Measurements from ENCODE around the gene ZFPM1. TPM values are rescaled to one million over a fixed set of nuclear protein-coding genes. Genes with fewer than 3 reads are reported as not detected.

Gene ZFPM1
- total RNA-seq, 1 donor from 2014 or later = 5.7 TPM

GRCh38 chr16:88541831-88542616, 88.9 kb downstream of the ZFPM1 start:
- H3K9me3 Mint-ChIP-seq (ENCODE audit: unreplicated experiment) = peaks cover 8% of the 10 kb centered on the region
- H3K27me3 Mint-ChIP-seq (ENCODE audit: unreplicated experiment) = peaks cover 22% of the 10 kb centered on the region
- no peaks in the 10 kb centered on the region for H3K4me1 Mint-ChIP-seq (ENCODE audit: unreplicated experiment)
- TF ChIP-seq CTCF (IDR thresholded peaks at IDR 0.05) = no peak
- peaks cover 4% of the 10 kb centered on the region for H3K36me3 Mint-ChIP-seq (ENCODE audit: unreplicated experiment)
- DNase-seq (ENCODE audit: extremely low spot score, unreplicated experiment) = no peak
- H3K27ac Mint-ChIP-seq (ENCODE audit: unreplicated experiment) = no peak overlapping the region
- no peak overlapping the region for H3K4me3 Mint-ChIP-seq (ENCODE audit: unreplicated experiment)

- Mint-ChIP-seq H3K36me3 (ENCODE audit: unreplicated experiment) (peaks cover 4% of the 10 kb centered on the region), H3K27me3 (ENCODE audit: unreplicated experiment) (peaks cover 16% of the 10 kb centered on the region), H3K4me3 (ENCODE audit: unreplicated experiment) (no peak overlapping the region), H3K27ac (ENCODE audit: unreplicated experiment) (no peak overlapping the region), H3K4me1 (ENCODE audit: unreplicated experiment) (no peaks in the 10 kb centered on the region), H3K9me3 (ENCODE audit: unreplicated experiment) (peaks cover 8% of the 10 kb centered on the region)
- no peak for TF ChIP-seq CTCF (IDR thresholded peaks at IDR 0.05)
- DNase-seq (ENCODE audit: extremely low spot score, unreplicated experiment) = no peak
Measured at GRCh38 chr16:88543230-88543813, 90.2 kb downstream of the ZFPM1 start.

GRCh38 chr16:88545781-88546180, 92.7 kb downstream of the ZFPM1 start:
- TF ChIP-seq CTCF (IDR thresholded peaks at IDR 0.05) = no peak
- Mint-ChIP-seq H3K36me3 (ENCODE audit: unreplicated experiment) (peaks cover 4% of the 10 kb centered on the region), H3K4me3 (ENCODE audit: unreplicated experiment) (no peak overlapping the region), H3K27ac (ENCODE audit: unreplicated experiment) (no peak overlapping the region), H3K27me3 (ENCODE audit: unreplicated experiment) (peaks cover 9% of the 10 kb centered on the region), H3K4me1 (ENCODE audit: unreplicated experiment) (no peaks in the 10 kb centered on the region), H3K9me3 (ENCODE audit: unreplicated experiment) (peaks cover 8% of the 10 kb centered on the region)
- no peak for DNase-seq (ENCODE audit: extremely low spot score, unreplicated experiment)

GRCh38 chr16:88548131-88548874, 95.2 kb downstream of the ZFPM1 start:
- Mint-ChIP-seq H3K9me3 (ENCODE audit: unreplicated experiment) (peaks cover 5% of the 10 kb centered on the region), H3K4me3 (ENCODE audit: unreplicated experiment) (no peak overlapping the region), H3K27me3 (ENCODE audit: unreplicated experiment) (peaks cover 12% of the 10 kb centered on the region), H3K4me1 (ENCODE audit: unreplicated experiment) (peaks cover 9% of the 10 kb centered on the region), H3K27ac (ENCODE audit: unreplicated experiment) (no peak overlapping the region), H3K36me3 (ENCODE audit: unreplicated experiment) (peaks cover 4% of the 10 kb centered on the region)
- no peak for TF ChIP-seq CTCF (IDR thresholded peaks at IDR 0.05)
- no peak for DNase-seq (ENCODE audit: extremely low spot score, unreplicated experiment)

GRCh38 chr16:88548985-88549384, 95.9 kb downstream of the ZFPM1 start:
- Mint-ChIP-seq H3K4me1 (ENCODE audit: unreplicated experiment) (peaks cover 9% of the 10 kb centered on the region), H3K27me3 (ENCODE audit: unreplicated experiment) (peaks cover 19% of the 10 kb centered on the region), H3K36me3 (ENCODE audit: unreplicated experiment) (no peaks in the 10 kb centered on the region), H3K4me3 (ENCODE audit: unreplicated experiment) (no peak overlapping the region), H3K9me3 (ENCODE audit: unreplicated experiment) (no peaks in the 10 kb centered on the region), H3K27ac (ENCODE audit: unreplicated experiment) (no peak overlapping the region)
- DNase-seq (ENCODE audit: extremely low spot score, unreplicated experiment) = no peak
- TF ChIP-seq CTCF (IDR thresholded peaks at IDR 0.05) = no peak

Measured in osteocyte (in vitro differentiated cells).